ENCODE results near the gene DLGAP1. TPM values are rescaled to one million over a fixed set of nuclear protein-coding genes. Genes with fewer than 3 reads are reported as not detected.

Gene DLGAP1
- total RNA-seq, 1 donor from 2014 or later, result 7.7 TPM

DNA sequence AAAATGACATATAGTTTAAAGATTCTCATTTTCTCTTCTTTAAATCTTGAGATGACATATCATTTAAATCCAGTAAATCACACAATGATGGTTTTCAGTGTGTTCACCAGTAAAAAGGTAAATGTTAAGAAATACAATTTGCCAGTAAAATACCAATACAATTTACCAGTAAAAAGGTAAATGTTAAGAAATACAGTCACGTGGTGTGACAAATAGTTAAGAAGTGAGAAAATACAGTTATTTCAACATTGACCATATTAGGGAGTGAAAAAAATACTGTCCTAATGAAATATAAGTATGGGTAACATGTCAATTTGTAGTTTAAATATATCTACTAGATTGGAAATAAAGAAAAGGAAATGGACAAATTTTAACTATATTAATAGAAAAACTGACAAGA, 80.5 kb downstream of the DLGAP1 start:
- TF ChIP-seq, protein P1, sequence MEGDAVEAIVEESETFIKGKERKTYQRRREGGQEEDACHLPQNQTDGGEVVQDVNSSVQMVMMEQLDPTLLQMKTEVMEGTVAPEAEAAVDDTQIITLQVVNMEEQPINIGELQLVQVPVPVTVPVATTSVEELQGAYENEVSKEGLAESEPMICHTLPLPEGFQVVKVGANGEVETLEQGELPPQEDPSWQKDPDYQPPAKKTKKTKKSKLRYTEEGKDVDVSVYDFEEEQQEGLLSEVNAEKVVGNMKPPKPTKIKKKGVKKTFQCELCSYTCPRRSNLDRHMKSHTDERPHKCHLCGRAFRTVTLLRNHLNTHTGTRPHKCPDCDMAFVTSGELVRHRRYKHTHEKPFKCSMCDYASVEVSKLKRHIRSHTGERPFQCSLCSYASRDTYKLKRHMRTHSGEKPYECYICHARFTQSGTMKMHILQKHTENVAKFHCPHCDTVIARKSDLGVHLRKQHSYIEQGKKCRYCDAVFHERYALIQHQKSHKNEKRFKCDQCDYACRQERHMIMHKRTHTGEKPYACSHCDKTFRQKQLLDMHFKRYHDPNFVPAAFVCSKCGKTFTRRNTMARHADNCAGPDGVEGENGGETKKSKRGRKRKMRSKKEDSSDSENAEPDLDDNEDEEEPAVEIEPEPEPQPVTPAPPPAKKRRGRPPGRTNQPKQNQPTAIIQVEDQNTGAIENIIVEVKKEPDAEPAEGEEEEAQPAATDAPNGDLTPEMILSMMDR (IDR thresholded peaks at IDR 0.05), result no peak
- Mint-ChIP-seq H3K9me3 (ENCODE audit: low read depth) (peaks cover 3% of the 10 kb centered on the region), H3K27ac (ENCODE audit: unreplicated experiment) (no peak overlapping the region), H3K27me3 (ENCODE audit: low read depth) (peaks cover 3% of the 10 kb centered on the region), H3K36me3 (ENCODE audit: low read depth) (no peaks in the 10 kb centered on the region), H3K4me3 (ENCODE audit: unreplicated experiment) (no peak overlapping the region), H3K4me1 (ENCODE audit: low read depth) (no peaks in the 10 kb centered on the region)
- DNase-seq (ENCODE audit: low spot score), result no peak

DNA sequence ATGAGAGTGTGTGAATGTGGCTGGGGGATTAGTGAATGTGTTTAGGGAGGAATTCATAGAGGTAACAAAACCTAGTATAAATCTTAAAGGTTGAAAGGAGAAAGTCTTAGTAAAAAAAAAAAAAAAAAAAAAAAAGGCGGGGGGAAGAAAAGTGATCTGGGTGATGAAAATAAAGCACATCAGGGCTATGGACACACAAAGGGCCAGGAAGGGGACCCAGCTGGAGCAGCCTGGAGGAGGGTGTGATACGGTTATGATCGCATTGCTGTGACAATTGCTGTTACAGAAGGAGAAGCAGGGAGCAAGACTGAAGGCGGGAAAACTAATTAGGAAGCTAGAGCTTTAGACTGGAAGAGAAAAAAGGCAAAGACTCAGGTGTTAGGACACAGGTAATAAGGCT, 85.4 kb downstream of the DLGAP1 start:
- Mint-ChIP-seq H3K4me1 (ENCODE audit: low read depth) (no peaks in the 10 kb centered on the region), H3K27ac (ENCODE audit: unreplicated experiment) (no peak overlapping the region), H3K27me3 (ENCODE audit: low read depth) (peaks cover 3% of the 10 kb centered on the region), H3K9me3 (ENCODE audit: low read depth) (peaks cover 2% of the 10 kb centered on the region), H3K36me3 (ENCODE audit: low read depth) (peaks cover 1% of the 10 kb centered on the region), H3K4me3 (ENCODE audit: unreplicated experiment) (no peak overlapping the region)
- no peak for DNase-seq (ENCODE audit: low spot score)
- TF ChIP-seq, protein P1 (IDR thresholded peaks at IDR 0.05), result no peak

DNA sequence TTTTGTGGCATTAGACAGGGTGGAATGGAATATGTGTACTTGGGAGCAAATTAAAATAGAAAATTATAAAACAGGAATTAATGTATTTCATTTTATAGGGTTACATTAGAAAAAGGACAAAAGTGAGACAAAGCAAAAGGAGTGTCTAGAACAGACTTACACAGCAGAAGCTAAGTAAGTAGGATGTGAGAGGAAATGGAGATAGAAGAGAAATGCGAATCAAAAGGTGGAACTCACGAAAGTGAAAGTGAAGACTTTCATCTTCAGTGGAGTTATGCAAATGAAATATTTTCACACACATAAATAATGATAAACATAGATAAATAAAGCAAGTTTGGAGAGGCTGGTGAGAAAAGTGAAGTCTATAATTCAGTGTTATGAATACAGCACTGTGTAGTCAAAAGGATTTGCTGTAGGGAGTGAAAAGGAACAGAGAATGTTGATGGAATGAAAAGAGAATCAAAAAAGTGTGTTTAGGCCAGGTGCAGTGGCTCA, 94.8 kb downstream of the DLGAP1 start:
- H3K27ac Mint-ChIP-seq (ENCODE audit: unreplicated experiment), result no peak overlapping the region
- TF ChIP-seq, protein P1 (IDR thresholded peaks at IDR 0.05), result no peak

DNA sequence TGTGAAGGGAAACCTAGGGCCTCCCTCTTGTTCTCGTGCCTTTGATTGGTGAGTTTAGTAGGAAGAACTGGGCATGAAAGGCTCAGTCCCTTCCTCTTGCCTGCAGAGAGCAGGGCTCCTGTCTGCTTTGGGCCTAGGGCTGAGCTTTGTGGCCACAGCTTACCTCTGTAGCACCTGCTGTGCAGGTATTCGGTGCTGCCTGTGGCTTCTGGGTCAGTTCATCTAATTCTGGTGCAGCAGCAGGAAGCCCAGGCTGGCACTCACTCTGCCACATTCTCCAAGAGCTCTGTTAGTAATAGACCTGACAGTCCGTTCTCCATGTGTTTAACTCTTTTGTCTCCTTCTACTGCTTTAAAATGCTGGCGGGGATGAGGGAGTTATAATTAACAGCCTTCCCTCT, 96.5 kb downstream of the DLGAP1 start:
- Mint-ChIP-seq H3K4me1 (ENCODE audit: low read depth) (no peaks in the 10 kb centered on the region), H3K27ac (ENCODE audit: unreplicated experiment) (no peak overlapping the region), H3K36me3 (ENCODE audit: low read depth) (no peaks in the 10 kb centered on the region), H3K27me3 (ENCODE audit: low read depth) (peaks cover 4% of the 10 kb centered on the region), H3K4me3 (ENCODE audit: unreplicated experiment) (no peak overlapping the region), H3K9me3 (ENCODE audit: low read depth) (peaks cover 16% of the 10 kb centered on the region)
- TF ChIP-seq, protein P1 (IDR thresholded peaks at IDR 0.05), result no peak
- DNase-seq (ENCODE audit: low spot score), result no peak

More for the DNA sequence above, 94.8 kb downstream of the DLGAP1 start:
- H3K4me3 Mint-ChIP-seq (ENCODE audit: unreplicated experiment), result no peak overlapping the region
- H3K9me3 Mint-ChIP-seq (ENCODE audit: low read depth), result peaks cover 22% of the 10 kb centered on the region
- no peak for DNase-seq (ENCODE audit: low spot score)
- no peaks in the 10 kb centered on the region for H3K4me1 Mint-ChIP-seq (ENCODE audit: low read depth)
- H3K27me3 Mint-ChIP-seq (ENCODE audit: low read depth), result no peaks in the 10 kb centered on the region
- H3K36me3 Mint-ChIP-seq (ENCODE audit: low read depth), result peaks cover 4% of the 10 kb centered on the region

DNA sequence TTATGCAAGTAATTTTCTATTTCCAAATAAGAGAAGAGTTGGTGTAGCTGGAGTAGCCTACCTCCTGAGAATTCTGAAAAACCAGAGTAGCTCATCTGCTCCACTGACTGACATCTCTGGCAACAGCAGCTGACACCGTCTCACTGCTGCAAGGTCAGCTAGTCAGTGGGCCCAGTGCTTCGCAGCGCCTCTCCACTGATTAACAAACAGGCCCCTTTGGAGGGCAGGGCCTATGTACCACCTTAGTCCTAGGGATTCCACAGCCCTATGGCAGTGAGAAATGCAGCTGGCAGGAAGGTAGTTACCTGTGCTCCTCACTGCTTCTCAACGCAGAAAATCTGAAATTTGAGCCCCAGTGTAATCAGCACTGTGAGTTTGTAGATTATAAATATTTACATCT, 97.5 kb downstream of the DLGAP1 start:
- Mint-ChIP-seq H3K27me3 (ENCODE audit: low read depth) (peaks cover 10% of the 10 kb centered on the region), H3K4me1 (ENCODE audit: low read depth) (peaks cover 3% of the 10 kb centered on the region), H3K36me3 (ENCODE audit: low read depth) (no peaks in the 10 kb centered on the region), H3K4me3 (ENCODE audit: unreplicated experiment) (no peak overlapping the region), H3K9me3 (ENCODE audit: low read depth) (peaks cover 8% of the 10 kb centered on the region), H3K27ac (ENCODE audit: unreplicated experiment) (no peak overlapping the region)
- TF ChIP-seq, protein P1 (IDR thresholded peaks at IDR 0.05), result no peak
- DNase-seq (ENCODE audit: low spot score), result no peak
